Left hindlimb (tissue), 1 donor: Measurements from ENCODE around the gene SLC6A2.

Experiments used
- DNase-seq: peaks from one replicate; pipeline ENCODE4 v3.0.0-alpha.2; 2018

The SLC6A2 gene

DNA sequence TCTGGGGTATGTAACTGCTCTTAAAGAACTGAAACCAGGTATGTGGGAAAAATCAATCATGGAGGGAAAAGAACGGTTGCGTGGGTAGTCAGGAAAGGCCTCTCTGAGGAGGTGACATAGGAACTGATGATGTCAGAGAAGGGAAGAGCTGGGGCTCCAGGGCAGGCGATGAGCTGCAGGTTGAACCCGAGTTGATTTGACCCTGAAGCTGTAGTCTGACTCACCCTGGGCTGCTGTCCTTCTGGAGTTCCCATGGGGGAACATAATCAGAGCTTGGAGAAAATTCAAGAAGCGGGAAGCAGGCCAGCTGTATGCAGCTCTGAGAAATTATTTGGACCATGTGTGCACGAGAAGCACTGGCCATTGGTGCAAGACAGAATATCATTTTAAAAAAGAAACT lies 16.7 kb downstream of the SLC6A2 start:
- DNase-seq = peak; percentile 51

DNA sequence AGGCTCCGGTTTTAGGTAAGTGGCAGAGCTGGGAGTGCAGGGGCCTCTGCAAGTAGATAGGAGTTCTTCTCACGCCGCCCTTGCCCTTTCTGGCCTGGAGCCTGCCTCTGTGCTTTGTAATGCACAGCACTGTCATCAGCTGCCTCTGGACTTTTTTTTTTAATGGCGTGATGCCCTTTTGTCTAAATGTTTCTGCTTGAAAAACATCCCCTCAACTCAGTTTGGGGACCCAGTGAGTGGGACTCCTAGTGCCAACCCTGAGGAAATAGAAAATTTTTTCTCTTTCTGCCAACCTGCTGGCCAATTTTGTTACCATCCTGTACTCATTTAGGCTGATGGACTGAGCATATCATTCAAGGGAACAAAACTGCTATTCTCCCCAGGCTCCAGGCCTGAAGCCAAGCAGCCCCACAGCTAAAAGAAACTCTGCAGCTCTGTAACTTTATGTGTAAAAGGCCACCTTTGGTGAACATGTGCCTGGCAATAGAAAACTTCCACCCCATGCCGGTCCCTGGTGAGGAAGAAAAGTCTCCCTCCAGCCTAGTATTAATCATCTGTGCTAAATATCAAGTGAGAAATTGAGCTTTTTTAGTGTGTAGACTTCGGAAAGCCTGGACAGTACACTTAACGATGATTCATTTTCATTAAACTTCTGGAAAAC lies 22.5 kb downstream of the SLC6A2 start:
- peak; percentile 50 for DNase-seq

DNA sequence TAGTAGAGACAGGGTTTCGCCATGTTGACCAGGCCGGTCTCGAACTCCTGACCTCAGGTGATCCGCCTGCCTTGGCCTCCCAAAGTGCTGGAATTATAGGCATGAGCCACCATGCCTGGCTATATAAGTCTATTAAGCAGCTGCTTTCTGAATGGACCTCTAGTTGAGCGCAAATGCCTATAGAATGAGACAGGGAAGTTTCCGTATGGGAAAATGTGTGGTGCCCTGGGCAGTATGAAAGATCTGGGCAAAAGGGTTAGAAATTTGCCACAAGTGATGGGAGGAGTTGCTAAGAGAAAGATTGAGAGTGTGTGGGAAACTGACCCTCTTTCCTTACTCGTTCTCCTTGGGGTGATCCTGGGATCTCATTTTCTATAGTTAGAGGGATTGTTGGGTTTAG lies 26.3 kb downstream of the SLC6A2 start:
- DNase-seq = no peak

DNA sequence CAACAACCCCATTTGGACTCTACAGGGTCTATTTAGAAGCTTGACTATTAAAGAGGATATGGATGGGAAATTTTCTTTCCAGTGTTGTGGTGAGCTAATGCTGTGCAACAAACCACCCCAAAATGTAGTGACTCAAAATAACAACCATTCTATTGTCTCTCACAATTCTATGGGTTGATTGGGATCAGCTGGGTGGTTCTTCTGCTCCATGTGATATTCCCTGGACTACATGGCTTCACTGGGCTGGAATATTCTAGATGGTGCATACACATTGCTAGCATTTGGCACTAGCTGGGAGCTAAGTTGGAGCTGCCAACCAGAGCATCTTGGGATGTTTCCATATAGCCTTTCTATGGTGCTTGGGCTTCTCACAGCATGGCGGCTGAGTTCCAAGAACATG lies 30.2 kb downstream of the SLC6A2 start:
- DNase-seq = no peak

- DNase-seq = no peak
These were observed 30.9 kb downstream of the SLC6A2 start for GRCh38 chr16:55686671-55687070.

DNA sequence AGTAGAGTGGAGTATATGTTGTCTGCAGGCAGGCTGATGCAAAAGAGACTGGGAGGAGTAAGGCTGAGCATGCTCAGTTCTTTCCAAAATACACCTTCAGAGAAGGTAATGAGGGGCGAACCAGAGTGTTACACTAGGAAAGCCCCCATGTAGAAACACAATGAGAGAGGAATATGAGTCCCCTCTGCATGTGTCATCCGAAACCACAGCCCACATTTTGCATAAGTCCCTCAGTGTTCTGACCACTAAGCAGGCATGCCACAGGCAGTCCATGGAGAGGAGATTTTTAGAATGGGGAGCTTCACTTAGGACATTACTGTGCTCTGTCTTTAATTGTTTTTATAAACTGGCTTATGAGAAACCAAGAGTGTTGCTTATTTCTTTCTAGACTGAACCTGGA lies 32.0 kb downstream of the SLC6A2 start:
- DNase-seq = no peak

GRCh38 chr16:55690841-55691240 lies 35.1 kb downstream of the SLC6A2 start:
- DNase-seq = no peak

- DNase-seq = no peak
These were observed 36.0 kb downstream of the SLC6A2 start for GRCh38 chr16:55691771-55692170.

DNA sequence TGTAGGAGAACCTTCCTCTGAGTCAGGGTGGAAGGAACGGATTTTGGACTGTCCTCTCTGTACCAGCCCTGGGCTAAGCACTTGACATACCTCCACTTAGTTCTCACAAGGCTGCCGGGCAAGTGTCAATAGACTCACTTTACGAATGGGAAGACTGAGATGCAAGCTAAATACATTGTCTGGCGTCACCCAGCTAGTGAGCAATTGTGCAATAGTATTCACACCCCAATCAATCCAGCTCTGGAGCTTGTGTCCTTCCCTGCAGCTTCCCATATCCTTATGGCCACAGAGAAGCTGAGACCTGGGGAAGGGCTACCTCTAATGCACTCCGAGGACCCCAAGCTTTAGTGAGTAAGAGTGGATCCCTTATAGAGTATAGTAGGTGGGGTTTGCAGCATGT lies 39.8 kb downstream of the SLC6A2 start:
- DNase-seq = no peak

GRCh38 chr16:55697867-55698266 lies 42.1 kb downstream of the SLC6A2 start:
- DNase-seq = no peak

DNA sequence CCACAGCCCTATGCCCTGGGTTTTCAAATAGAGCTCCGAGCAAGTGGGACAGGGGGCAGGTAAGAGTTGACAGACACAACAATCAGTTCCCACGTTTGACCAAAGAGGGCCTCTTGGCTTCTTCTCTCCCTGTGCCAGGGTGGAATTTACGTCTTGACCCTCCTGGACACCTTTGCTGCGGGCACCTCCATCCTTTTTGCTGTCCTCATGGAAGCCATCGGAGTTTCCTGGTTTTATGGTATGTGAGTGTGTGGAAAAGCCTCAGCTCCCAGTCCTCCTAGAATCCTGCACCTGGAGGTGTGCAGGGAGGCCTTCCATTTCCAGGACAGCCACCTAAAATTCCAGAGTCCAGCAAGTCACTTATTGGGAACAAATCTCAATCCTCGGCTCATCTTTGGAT lies 42.5 kb downstream of the SLC6A2 start:
- no peak for DNase-seq

- no peak for DNase-seq
These were observed 43.2 kb downstream of the SLC6A2 start for GRCh38 chr16:55698946-55699345.

GRCh38 chr16:55699616-55700015 lies 43.8 kb downstream of the SLC6A2 start:
- DNase-seq = no peak

- no peak for DNase-seq
These were observed 44.3 kb downstream of the SLC6A2 start for GRCh38 chr16:55700067-55700466.

DNA sequence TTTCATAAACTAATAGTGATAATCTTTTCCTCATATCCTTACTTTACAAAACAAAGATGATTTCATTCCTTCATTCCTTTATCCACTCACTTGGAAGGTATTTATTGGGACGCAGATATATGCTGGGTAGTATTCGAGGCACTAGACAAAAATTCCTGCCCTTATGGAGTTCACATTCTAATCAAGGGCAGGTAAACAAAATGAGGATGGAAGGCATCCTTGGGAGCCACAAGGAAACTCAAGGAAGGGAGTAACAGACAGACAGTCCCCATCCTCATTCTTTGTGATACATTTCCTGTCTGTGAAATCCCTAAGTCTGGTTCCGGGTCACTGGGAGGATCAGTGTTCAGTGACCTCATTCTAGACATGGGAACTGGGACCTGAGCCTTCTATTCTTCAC lies 45.2 kb downstream of the SLC6A2 start:
- no peak for DNase-seq

DNA sequence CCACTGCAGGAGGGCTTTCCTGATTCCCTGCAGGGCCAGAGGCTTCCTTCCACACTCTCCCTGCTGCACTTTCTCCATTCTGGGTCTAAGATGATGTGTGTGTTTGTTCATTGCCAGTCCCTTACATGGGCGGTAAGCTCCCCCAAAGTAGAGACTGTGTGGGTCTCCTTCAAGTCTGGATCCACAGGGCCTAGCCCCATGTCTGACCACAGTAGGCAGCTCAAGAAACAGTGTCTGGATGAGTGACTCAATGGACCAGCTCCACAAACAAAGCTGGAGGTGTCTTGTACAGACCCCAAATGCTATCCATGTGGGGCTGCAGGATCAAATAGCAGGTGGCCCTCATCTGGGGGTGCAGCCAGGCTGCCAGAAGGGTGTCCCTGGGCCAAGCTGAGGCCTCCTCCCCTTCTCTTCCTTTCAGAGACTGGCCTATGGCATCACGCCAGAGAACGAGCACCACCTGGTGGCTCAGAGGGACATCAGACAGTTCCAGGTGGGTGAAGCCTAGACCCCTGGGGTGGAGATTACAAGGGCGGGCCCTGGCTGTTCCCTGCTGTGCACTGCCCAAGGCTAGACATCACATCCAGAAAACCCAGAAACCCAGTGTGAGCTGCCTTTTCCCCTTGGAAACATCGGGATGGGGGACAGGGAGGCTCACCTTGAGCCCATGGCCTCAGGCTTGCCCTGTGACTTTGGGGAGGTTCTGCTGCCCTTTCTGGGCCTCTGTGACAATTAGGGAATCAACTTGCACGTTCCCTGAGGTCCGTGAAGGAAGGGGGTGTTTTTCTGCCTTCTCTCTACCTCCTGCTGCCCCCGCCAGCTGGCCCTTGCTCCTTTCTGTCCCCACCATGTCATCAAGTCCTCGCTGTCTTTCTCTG lies 45.9 kb downstream of the SLC6A2 start:
- DNase-seq = no peak

GRCh38 chr16:55703003-55704001 lies 47.5 kb downstream of the SLC6A2 start:
- DNase-seq = no peak

DNA sequence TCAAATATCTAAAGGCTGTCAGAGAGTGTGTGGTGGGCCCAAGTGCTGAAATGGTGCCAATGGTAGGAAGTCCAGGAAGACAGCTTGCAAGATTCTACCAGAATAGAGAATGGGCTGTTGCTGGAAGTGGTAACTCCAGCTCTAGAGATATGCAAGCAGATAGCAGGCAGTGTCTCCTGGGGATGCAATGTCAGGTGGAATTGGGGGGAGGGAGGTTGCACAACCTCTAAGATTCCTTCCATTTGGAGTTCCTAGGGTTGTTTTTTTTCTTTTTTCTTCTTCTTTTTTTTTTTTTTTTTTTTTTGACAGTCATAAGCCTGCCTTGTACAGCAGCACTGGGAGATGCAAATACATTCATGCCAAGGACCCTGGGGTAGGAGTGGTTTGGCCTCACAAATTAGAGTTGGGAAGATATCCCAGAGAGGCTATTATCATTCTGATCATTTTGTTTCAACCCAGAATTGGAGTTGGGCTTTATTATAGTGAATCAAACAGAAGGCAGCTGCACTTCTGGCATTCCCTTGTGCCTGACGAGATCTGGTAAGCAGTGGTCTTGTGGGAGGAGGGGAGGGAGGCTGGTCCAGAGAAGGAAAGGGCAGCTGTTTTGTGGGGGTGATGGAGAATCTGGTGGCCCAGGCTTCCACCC lies 51.1 kb downstream of the SLC6A2 start:
- no peak for DNase-seq

DNA sequence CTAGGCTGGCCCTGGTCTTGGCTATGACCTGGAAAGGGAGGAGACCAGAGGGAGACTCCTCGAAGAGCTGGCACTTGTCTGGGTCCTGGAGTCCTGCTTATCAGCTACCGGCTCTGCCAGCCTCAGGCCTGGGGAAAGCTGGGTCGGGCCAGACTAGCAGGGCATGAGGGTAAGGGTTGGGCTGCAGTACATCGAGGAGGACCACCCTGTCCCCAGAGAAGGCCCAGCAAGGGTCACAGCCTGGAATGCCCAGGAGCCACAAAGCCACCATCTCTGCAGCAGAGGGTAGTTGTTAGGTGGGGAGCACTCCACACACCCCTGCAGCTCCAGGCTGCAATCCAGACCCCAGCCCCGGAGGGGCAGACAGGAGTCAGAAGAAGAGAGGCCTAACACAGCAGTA lies 54.0 kb downstream of the SLC6A2 start:
- DNase-seq = no peak

GRCh38 chr16:55710466-55710865 lies 54.7 kb downstream of the SLC6A2 start:
- no peak for DNase-seq

DNA sequence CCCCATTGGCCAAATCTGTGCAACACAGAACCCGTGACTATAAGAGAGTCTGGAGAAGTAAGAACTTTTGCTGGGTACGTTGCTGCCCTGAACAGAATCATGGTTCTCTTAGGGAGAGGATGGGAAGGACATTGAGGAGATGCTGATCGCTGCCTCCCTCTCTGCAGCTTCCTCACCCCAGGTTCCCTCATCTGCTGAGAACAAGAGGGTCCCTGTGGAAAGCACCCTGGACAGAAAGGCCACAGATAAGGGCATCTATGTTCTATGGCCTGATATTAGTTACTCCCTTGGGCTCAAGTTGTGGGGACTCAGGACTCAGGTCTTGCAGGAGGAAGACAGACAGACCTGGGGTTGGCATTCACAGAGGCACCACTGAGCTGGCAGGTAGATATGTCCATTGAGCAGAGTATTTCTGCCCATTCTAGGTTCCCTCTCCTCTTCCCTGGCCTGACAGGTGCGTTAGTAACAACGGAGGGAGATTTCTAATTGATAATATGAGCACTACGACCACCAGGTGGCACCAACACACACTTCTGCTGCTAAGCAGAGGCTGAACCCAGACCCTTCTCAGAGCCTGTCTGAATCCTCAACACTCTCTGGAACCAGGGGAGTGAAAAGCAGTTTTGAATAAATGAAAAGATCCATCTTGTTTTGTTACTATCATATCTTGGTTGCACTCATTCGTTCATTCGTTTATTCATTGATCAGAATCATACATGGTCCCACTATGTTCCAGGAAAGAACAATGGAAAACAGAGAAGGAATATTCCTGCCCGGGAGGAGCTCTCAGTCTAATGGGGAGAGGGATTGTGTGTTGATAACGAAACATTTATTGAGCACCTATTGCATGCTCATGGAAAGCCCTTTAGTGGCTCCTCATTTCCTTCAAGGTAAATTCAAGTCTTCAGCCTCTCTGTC lies 56.4 kb downstream of the SLC6A2 start:
- DNase-seq = no peak

GRCh38 chr16:55713103-55713502 lies 57.3 kb downstream of the SLC6A2 start:
- no peak for DNase-seq
